WTC11 (cell line): Measurements from ENCODE around the gene ATF4.
A peak's percentile ranks its signal among the peaks of the same experiment; 100 is the strongest.

Source experiments
- CTCF ChIP-seq: fragments of 200-600 bp; IDR thresholded peaks from 2 replicates; pipeline ENCODE4 v1.8.0; 2022; ENCODE audit warnings: antibody characterized with exemption
- ESRRA ChIP-seq: sonication (generic); formaldehyde crosslinking; IDR thresholded peaks from 2 replicates; pipeline ENCODE4 v1.8.1; 2022; ENCODE audit warnings: mild to moderate bottlenecking, missing genetic modification reagents, borderline replicate concordance
- MAX ChIP-seq: sonication (generic); formaldehyde crosslinking; IDR thresholded peaks from 2 replicates; pipeline ENCODE4 v1.8.0; 2022; ENCODE audit warnings: mild to moderate bottlenecking, missing genetic modification reagents

GRCh38 chr22:39534591-39535356, 14.4 kb downstream of the ATF4 start:
- TF ChIP-seq CTCF = peak; percentile 94
- TF ChIP-seq MAX (CRISPR knock-in tag) = peak; percentile 47
- TF ChIP-seq ESRRA (CRISPR knock-in tag) = no peak
